Stomach (tissue), 19 donors: ENCODE data around the gene FRMD5. TPM values are rescaled to one million over a fixed set of nuclear protein-coding genes. Genes with fewer than 3 reads are reported as not detected.
A peak's percentile ranks its signal among the peaks of the same experiment; 100 is the strongest.
"Not testable (repeated sequence)": the region's sequence is repeated elsewhere in the genome, so short reads cannot be mapped to it uniquely, and the experiment has no call there.

Experiments
- DNase-seq, 2 donors: peaks; one replicate each; pipeline versions ENCODE4 v3.0.0 to v3.0.0-alpha.2; 2013 to 2019
- H3K27ac ChIP-seq, 5 donors: fragments of 200-600 bp in 4 of 5; sonication (generic) in 4 of 5; one replicate each; pipeline ENCODE4 v1.5.1; 2013 to 2019; ENCODE audit warnings: mild to moderate bottlenecking in 1 of 5, moderate library complexity in 1 of 5
- H3K27me3 ChIP-seq, 3 donors: fragments of 200-600 bp; sonication (generic); one replicate each; pipeline ENCODE4 v1.5.1; 2017 to 2019; ENCODE audit warnings: mixed run types in 1 of 3
- H3K36me3 ChIP-seq, 4 donors: fragments of 200-600 bp; sonication (generic); 1 replicate in 3 of 4; 2 replicates in 1 of 4; pipeline ENCODE4 v1.5.1; 2016 to 2019
- H3K4me1 ChIP-seq, 4 donors: fragments of 200-600 bp; sonication (generic); one replicate each; pipeline ENCODE4 v1.5.1; 2016 to 2019
- H3K4me3 ChIP-seq, 4 donors: fragments of 200-600 bp; sonication (generic) in 3 of 4; one replicate each; pipeline ENCODE4 v1.5.1; 2016 to 2019; ENCODE audit warnings: mild to moderate bottlenecking in 1 of 4
- H3K9me3 ChIP-seq, 4 donors: fragments of 200-600 bp; sonication (generic); one replicate each; pipeline ENCODE4 v1.5.1; 2016 to 2019
- EP300 ChIP-seq: sonication (generic); formaldehyde crosslinking; IDR thresholded peaks from one replicate; pipeline ENCODE4 v1.6.1; 2017; ENCODE audit warnings: antibody characterized with exemption
- POLR2A ChIP-seq, 4 donors: fragments of 450-650 bp; IDR thresholded peaks; one replicate each; pipeline ENCODE4 v1.6.1; 2016; ENCODE audit warnings: antibody characterized with exemption in 4 of 4, control low read depth in 2 of 4, mild to moderate bottlenecking in 1 of 4, moderate library complexity in 1 of 4
- POLR2AphosphoS5 ChIP-seq, 3 donors: sonication (generic); formaldehyde crosslinking; IDR thresholded peaks; one replicate each; pipeline ENCODE4 v1.6.1; 2016; ENCODE audit warnings: antibody characterized with exemption in 3 of 3
- WGBS, 5 donors: extraction: QIAGEN DNeasy Blood & Tissue Kit in 3 of 5; methylation state at CpG; one replicate each; pipeline versions ENCODE4 v1.1.5 to v1.1.7; 2013 to 2018; 5-methylcytosine and 5-hydroxymethylcytosine counted together
- intact Hi-C: fragments of 100-400 bp; cut with DNase I; formaldehyde crosslinking; loops from one replicate; pipeline ENCODE4 v1.15.1; 2023; ENCODE audit warnings: low total_unique reads
- long read RNA-seq, 10 donors: transcript quantifications; one replicate each; lab custom pipeline, GENCODE V29; 2026
- polyA plus RNA-seq, 3 donors: library from polyadenylated mRNA; stranded (reverse); fragments of 200-250 nt; gene quantifications; one replicate each; pipeline ENCODE4 v1.2.3, GENCODE V29; 2013
- total RNA-seq, 5 donors: library from RNA; depleted of rRNA; stranded (reverse); fragments of >200 nt; gene quantifications; one replicate each; pipeline versions ENCODE4 v1.1.0 to v1.2.3, GENCODE V29; 2014 to 2016
- TF ChIP-seq, protein P1 (sequence below), 7 experiments: fragments of 450-650 bp in 4 of 7; fragments of 200-600 bp in 3 of 7; sonication (generic) in 3 of 7; IDR thresholded peaks; one replicate each; pipeline ENCODE4 v1.5.1; 2016 to 2019; ENCODE audit warnings: antibody characterized with exemption in 7 of 7, control low read depth in 2 of 7, mild to moderate bottlenecking in 1 of 7
- donor health status: healthy with polysubstance abuse.
- donor health status: Bipolar disorder and iron deficiency.
- donor health status: healthy.

FRMD5 gene
- total RNA-seq = 10 to 100 TPM in 1 of 5 donors, 1 to 10 TPM in 4; 1.7 to 13.0 (median 2.7) TPM
- polyA plus RNA-seq = 1 to 10 TPM in 1 of 3 donors, under 1 TPM in 2; 0.40 to 3.1 (median 1.00) TPM
- long read RNA-seq, donor 1 = 0 reads
- long read RNA-seq, donor 2 = 0 reads
- long read RNA-seq, donor 3 = 0 reads
- long read RNA-seq, donor 4 = 0 reads
- long read RNA-seq, donor 5 = 0 reads
- long read RNA-seq, donor 6 = 0 reads
- long read RNA-seq, donor 7 = 0 reads
- long read RNA-seq, donor 8 = 0 reads
- long read RNA-seq, donor 9 = 0 reads
- long read RNA-seq, donor 10 = 0 reads

GRCh38 chr15:44195151-44195740 lies at the start of gene FRMD5:
Gene FRMD5 (minus strand): TSS chr15:44195271.
- peak; percentile 91 to 97 for DNase-seq
- Histone ChIP-seq H3K27ac (peak within 1 kb of the TSS; percentile 20 to 85 (median 78)), H3K36me3 (no peaks in the 10 kb centered on the region), H3K4me1 (peaks cover 7 to 27% (median 26%) of the 10 kb centered on the region in 4 donors), H3K27me3 (peaks cover 0 to 77% (median 34%) of the 10 kb centered on the region in 3 donors), H3K4me3 (peak within 1 kb of the TSS; percentile 58 to 71 (median 62)), H3K9me3 (no peaks in the 10 kb centered on the region)
- WGBS, 5 donors = 1 to 2% (median 1%) methylated on average over 34 to 43 of the region's 43 CpGs
- TF ChIP-seq EP300 (no peak), POLR2A (IDR thresholded peaks at IDR 0.05) (peak in 1 of 4 donors; percentile 29), POLR2AphosphoS5 (IDR thresholded peaks at IDR 0.05) (peak in 2 of 3 donors; percentile 43 to 81)
- TF ChIP-seq, protein P1, sequence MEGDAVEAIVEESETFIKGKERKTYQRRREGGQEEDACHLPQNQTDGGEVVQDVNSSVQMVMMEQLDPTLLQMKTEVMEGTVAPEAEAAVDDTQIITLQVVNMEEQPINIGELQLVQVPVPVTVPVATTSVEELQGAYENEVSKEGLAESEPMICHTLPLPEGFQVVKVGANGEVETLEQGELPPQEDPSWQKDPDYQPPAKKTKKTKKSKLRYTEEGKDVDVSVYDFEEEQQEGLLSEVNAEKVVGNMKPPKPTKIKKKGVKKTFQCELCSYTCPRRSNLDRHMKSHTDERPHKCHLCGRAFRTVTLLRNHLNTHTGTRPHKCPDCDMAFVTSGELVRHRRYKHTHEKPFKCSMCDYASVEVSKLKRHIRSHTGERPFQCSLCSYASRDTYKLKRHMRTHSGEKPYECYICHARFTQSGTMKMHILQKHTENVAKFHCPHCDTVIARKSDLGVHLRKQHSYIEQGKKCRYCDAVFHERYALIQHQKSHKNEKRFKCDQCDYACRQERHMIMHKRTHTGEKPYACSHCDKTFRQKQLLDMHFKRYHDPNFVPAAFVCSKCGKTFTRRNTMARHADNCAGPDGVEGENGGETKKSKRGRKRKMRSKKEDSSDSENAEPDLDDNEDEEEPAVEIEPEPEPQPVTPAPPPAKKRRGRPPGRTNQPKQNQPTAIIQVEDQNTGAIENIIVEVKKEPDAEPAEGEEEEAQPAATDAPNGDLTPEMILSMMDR (IDR thresholded peaks at IDR 0.05) = peak in 2 of 7 experiments; percentile 13 to 37
- intact Hi-C loops = no loop called here

DNA sequence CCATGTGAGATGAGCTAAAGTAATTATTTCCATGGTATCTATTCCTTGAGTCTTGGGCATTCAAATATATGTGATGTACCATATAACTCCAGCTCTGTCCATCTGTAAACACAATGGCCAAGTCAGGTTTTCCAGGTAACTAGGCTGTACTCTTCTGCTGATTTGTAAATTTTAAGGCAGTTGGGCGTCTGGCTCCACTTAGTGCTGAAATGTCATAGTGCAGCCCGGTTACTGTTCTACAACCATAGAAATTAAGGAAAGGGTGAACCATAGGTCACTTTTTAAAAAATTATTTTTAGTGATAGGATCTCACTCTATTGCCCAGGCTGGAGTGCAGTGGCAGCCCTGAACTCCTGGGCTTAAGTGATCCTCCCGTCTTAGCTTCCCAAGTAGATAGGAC lies 48.8 kb upstream of the FRMD5 start:
- 62 to 81% (median 75%) methylated on average over 3 of the region's 3 CpGs for WGBS, 5 donors
- peak in 1 of 2 donors; percentile 3 for DNase-seq
- intact Hi-C loops = no loop called here

DNA sequence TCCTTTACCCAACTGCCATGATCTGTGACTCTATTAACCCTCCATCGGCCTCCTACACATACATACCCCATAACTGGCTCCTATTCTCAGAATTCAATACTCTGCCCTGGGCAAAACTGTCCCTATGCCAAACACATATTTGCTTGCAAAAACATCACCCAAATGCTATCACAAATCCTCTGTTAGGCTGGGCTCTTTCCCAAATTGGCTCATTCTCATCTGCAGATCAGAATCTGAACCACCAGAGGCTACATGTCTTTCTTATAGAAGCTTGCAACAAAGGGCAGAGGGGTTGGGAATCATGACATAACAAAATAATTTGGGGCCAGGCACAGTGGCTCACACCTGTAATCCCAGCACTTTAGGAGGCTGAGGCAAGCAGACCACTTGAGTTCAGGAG lies 48.1 kb upstream of the FRMD5 start:
- Histone ChIP-seq H3K27ac (no peak overlapping the region), H3K9me3 (no peaks in the 10 kb centered on the region), H3K4me3 (no peak overlapping the region), H3K4me1 (no peaks in the 10 kb centered on the region), H3K36me3 (no peaks in the 10 kb centered on the region), H3K27me3 (no peaks in the 10 kb centered on the region)
- WGBS, 5 donors = 56 to 88% (median 70%) methylated on average over 1 of the region's 1 CpG
- intact Hi-C loops = no loop called here
- TF ChIP-seq, protein P1 (IDR thresholded peaks at IDR 0.05) = no peak
- TF ChIP-seq POLR2A (IDR thresholded peaks at IDR 0.05) (no peak), EP300 (no peak), POLR2AphosphoS5 (IDR thresholded peaks at IDR 0.05) (no peak)
- no peak for DNase-seq

More for the DNA sequence above, 48.8 kb upstream of the FRMD5 start:
- TF ChIP-seq, protein P1 (IDR thresholded peaks at IDR 0.05) = no peak
- no peak for TF ChIP-seq EP300
- TF ChIP-seq POLR2A (IDR thresholded peaks at IDR 0.05) = no peak
- no peak for TF ChIP-seq POLR2AphosphoS5 (IDR thresholded peaks at IDR 0.05)
- Histone ChIP-seq H3K4me1 (no peaks in the 10 kb centered on the region), H3K4me3 (no peak overlapping the region), H3K9me3 (no peaks in the 10 kb centered on the region), H3K27me3 (no peaks in the 10 kb centered on the region), H3K27ac (no peak overlapping the region), H3K36me3 (no peaks in the 10 kb centered on the region)

DNA sequence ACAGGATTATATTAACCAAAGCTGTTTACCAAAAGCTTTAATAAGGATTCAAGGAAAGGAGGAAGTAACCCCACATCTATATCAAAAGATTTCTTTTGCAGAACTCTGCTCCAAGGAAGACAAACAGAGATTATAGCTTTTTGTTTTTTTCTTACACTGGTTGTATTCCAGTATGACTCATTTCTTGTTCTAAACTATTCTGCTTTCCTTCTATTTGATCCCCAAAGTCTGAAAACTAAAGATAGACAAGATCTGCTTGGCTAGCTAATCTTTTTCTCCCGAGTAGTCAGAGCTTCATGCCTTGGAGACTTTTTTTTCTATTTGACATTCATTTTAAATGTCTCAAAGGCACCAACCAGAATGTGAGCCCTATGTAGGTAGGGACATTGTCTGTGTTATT lies 36.8 kb upstream of the FRMD5 start:
- WGBS, 5 donors = 13 to 31% (median 15%) methylated on average over 1 of the region's 1 CpG
- intact Hi-C loops = no loop called here
- peaks cover 0 to 6% (median 0%) of the 10 kb centered on the region in 3 donors for H3K27me3 ChIP-seq
- DNase-seq = no peak
- no peak for TF ChIP-seq POLR2A (IDR thresholded peaks at IDR 0.05)
- TF ChIP-seq POLR2AphosphoS5 (IDR thresholded peaks at IDR 0.05) = no peak
- H3K36me3 ChIP-seq = no peaks in the 10 kb centered on the region
- H3K9me3 ChIP-seq = no peaks in the 10 kb centered on the region
- H3K4me1 ChIP-seq = peaks cover 0 to 10% (median 0%) of the 10 kb centered on the region in 4 donors
- H3K4me3 ChIP-seq = no peak overlapping the region
- no peak overlapping the region for H3K27ac ChIP-seq

- DNase-seq, H3K4me3 ChIP-seq, H3K4me1 ChIP-seq, H3K9me3 ChIP-seq, H3K36me3 ChIP-seq, intact Hi-C loops, H3K27me3 ChIP-seq, H3K27ac ChIP-seq: not testable (repeated sequence)
- WGBS, 5 donors = 78 to 84% (median 79%) methylated on average over 3 to 4 of the region's 4 CpGs
Measured at GRCh38 chr15:44229301-44229700, 34.2 kb upstream of the FRMD5 start.
